Tibial nerve (tissue), 4 donors: ENCODE data around the gene LAIR1.

ENCODE experiments used
- CTCF ChIP-seq, 5 experiments: fragments of 200-600 bp in 3 of 5; fragments of 450-650 bp in 2 of 5; sonication (generic) in 3 of 5; IDR thresholded peaks; one replicate each; pipeline ENCODE4 v1.5.1; 2016 to 2019; ENCODE audit warnings: antibody characterized with exemption in 5 of 5, mild to moderate bottlenecking in 3 of 5, moderate library complexity in 2 of 5
- EP300 ChIP-seq, 2 donors: sonication (generic); formaldehyde crosslinking; IDR thresholded peaks; one replicate each; pipeline ENCODE4 v1.6.1; 2017; ENCODE audit warnings: antibody characterized with exemption in 2 of 2, mild to moderate bottlenecking in 1 of 2

GRCh38 chr19:54307389-54308020, 57.2 kb downstream of the LAIR1 start:
- TF ChIP-seq CTCF (IDR thresholded peaks at IDR 0.05) (no peak), EP300 (IDR thresholded peaks at IDR 0.05) (no peak)
